Measurements from ENCODE around the gene MLC1.

Gene MLC1

DNA sequence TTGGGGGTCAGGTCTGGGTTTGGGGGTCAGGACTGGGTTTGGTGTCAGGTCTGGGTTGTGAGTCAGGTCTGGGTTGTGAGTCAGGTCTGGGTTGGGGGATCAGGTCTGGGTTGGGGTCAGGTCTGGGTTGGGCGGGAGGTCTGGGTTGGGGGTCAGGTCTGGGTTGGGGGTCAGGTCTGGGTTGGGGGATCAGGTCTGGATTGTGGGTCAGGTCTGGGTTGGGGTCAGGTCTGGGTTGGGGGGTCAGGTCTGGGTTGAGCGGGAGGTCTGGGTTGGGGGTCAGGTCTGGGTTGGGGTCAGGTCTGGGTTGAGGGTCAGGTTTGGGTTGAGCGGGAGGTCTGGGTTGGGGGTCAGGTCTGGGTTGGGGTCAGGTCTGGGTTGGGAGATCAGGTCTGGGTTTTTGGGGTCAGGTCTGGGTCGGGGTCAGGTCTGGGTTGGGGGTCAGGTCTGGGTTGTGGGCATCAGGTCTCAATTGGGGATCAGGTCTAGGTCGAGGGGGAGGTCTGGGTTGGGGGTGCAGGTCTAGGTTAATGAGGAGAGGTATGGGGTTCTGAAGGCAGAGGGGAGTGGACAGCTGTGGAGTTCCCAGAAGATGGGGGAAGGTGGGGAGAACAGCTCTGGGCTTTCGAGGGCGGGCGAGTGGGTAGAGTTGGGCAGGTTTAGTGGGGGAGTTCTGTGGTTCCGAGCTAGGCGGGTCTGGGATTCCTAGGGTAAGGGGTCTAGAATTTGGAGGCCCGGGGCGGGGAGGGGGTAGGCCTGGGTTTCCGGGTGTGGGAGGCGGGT, 27.8 kb downstream of the MLC1 start:
- ChIA-PET CTCF (no interaction called here), POLR2A (no interaction called here)
- DNase-seq (ENCODE audit: extremely low spot score): no peak
- TF ChIP-seq FOXM1 (IDR thresholded peaks at IDR 0.05; ENCODE audit: borderline replicate concordance) (no peak), SP1 (IDR thresholded peaks at IDR 0.05) (no peak), ARNT (IDR thresholded peaks at IDR 0.05) (no peak), FOXK2 (IDR thresholded peaks at IDR 0.05) (no peak), L3MBTL2 (conservative IDR thresholded peaks at IDR 0.05) (no peak), BHLHE40 (IDR thresholded peaks at IDR 0.05; ENCODE audit: borderline replicate concordance) (no peak), ZNF384 (IDR thresholded peaks at IDR 0.05) (no peak), CTBP1 (IDR thresholded peaks at IDR 0.05; ENCODE audit: borderline replicate concordance) (no peak), ELF4 (IDR thresholded peaks at IDR 0.05) (no peak), FOXA1 (IDR thresholded peaks at IDR 0.05) (no peak), TARDBP (IDR thresholded peaks at IDR 0.05) (no peak), LEF1 (IDR thresholded peaks at IDR 0.05; ENCODE audit: borderline replicate concordance) (no peak), SUZ12 (IDR thresholded peaks at IDR 0.05) (no peak), HDGF (IDR thresholded peaks at IDR 0.05; ENCODE audit: borderline replicate concordance) (no peak), NFRKB (IDR thresholded peaks at IDR 0.05) (no peak)
- TF ChIP-seq, protein P1, sequence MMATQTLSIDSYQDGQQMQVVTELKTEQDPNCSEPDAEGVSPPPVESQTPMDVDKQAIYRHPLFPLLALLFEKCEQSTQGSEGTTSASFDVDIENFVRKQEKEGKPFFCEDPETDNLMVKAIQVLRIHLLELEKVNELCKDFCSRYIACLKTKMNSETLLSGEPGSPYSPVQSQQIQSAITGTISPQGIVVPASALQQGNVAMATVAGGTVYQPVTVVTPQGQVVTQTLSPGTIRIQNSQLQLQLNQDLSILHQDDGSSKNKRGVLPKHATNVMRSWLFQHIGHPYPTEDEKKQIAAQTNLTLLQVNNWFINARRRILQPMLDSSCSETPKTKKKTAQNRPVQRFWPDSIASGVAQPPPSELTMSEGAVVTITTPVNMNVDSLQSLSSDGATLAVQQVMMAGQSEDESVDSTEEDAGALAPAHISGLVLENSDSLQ (IDR thresholded peaks at IDR 0.05): no peak

DNA sequence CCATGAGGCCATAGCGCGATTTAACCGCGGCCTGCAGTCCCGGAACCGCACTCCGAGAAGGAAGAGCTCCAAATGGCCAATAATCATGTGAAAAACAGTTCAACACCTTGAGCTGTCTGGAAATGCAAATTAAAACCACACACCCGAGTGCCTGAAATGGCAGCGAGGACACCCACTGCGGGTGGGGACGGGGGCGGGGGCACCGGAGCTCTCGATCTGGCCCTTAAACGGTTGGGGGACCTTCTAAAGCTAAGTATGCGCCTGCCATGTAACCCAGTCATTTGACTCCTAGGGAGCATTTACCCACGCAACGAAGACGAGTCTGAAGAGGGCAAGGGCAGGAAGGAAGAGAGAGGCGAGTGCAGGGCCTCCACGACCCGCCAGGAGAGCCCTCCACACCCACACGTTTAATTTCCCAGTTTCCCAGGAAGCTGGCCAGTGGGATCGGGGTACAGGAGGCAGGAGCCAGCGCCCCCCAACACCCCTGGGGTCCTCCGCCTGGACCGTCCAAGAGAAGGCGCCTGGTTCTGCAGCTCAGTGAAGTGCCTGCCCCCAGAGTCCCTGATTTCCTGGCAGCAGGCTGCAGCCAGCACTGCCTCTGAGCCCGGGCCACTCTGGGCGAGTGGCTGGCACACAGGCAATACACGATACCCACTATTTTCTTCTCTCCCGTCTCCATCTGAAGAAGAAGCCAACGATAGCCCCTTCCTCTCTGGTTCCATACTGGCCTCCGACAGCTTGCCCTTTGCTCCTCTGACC, 28.8 kb downstream of the MLC1 start:
- CTCF ChIA-PET: interaction anchor here (0.9 kb wide), 1 partner anchor 26 kb away, joined by 3 read pairs; no protein-coding TSS in a partner anchor
- POLR2A ChIA-PET: interaction anchor here (0.8 kb wide), 1 partner anchor 29 kb away, joined by 3 read pairs; the partner anchor contains the start of gene MLC1
- no peak for TF ChIP-seq FOXK2 (IDR thresholded peaks at IDR 0.05)
- TF ChIP-seq ELF4 (IDR thresholded peaks at IDR 0.05): no peak
- no peak for TF ChIP-seq ARNT (IDR thresholded peaks at IDR 0.05)
- no peak for TF ChIP-seq SP1 (IDR thresholded peaks at IDR 0.05)
- TF ChIP-seq, protein P1 (IDR thresholded peaks at IDR 0.05): no peak
- TF ChIP-seq CTBP1 (IDR thresholded peaks at IDR 0.05; ENCODE audit: borderline replicate concordance): no peak
- no peak for TF ChIP-seq TARDBP (IDR thresholded peaks at IDR 0.05)
- TF ChIP-seq BHLHE40 (IDR thresholded peaks at IDR 0.05; ENCODE audit: borderline replicate concordance): no peak
- no peak for TF ChIP-seq HDGF (IDR thresholded peaks at IDR 0.05; ENCODE audit: borderline replicate concordance)
- no peak for DNase-seq (ENCODE audit: extremely low spot score)

DNA sequence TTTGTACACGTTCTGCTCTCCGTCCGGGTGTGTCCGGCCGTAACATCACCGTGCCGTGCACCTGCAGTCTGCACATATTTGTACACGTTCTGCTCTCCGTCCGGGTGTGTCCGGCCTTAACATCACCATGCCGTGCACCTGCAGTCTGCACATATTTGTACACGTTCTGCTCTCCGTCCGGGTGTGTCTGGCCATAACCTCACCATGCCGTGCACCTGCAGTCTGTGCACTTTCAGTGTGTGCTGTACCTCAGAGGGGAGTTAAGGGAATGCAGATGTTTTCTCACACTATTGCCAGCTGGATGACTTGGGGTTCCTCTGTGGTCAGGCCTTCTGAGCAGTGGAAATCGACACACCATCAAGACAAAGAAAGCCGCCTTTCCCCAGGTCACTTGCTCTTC, 31.4 kb downstream of the MLC1 start:
- TF ChIP-seq FOXK2 (IDR thresholded peaks at IDR 0.05): no peak
- ChIA-PET CTCF (interaction anchor here (0.6 to 1.0 kb wide), 2 partner anchors 22 to 444 kb away, joined by 4 to 5 read pairs; no protein-coding TSS in a partner anchor), POLR2A (no interaction called here)
- DNase-seq (ENCODE audit: extremely low spot score): no peak

DNA sequence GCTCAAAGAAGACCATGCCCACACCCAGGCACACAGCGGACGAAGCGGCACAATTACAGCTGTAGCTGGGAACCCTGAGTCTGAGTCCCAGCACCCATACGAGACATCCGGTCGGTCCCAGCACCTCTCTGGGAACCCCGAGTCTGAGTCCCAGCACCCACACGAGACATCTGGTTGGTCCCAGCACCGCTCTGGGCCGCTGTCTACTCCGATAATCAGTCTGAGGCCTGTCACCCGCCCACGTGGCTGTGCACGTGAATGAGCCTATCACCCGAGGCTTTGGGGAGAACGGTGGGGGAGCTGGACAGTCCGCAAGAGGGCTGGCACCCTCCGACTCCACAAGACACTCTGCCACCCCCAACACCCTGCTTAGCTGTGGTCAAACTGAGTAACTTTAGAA, 33.3 kb downstream of the MLC1 start:
- DNase-seq (ENCODE audit: extremely low spot score): no peak
- POLR2A ChIA-PET: no interaction called here
- CTCF ChIA-PET: no interaction called here
- TF ChIP-seq ARNT (IDR thresholded peaks at IDR 0.05): no peak
- no peak for TF ChIP-seq FOXM1 (IDR thresholded peaks at IDR 0.05; ENCODE audit: borderline replicate concordance)
- no peak for TF ChIP-seq ZNF384 (IDR thresholded peaks at IDR 0.05)
- TF ChIP-seq HDGF (IDR thresholded peaks at IDR 0.05; ENCODE audit: borderline replicate concordance): no peak
- no peak for TF ChIP-seq LEF1 (IDR thresholded peaks at IDR 0.05; ENCODE audit: borderline replicate concordance)
- no peak for TF ChIP-seq TARDBP (IDR thresholded peaks at IDR 0.05)
- TF ChIP-seq FOXK2 (IDR thresholded peaks at IDR 0.05): no peak
- TF ChIP-seq FOXA1 (IDR thresholded peaks at IDR 0.05): no peak
- TF ChIP-seq, protein P1 (IDR thresholded peaks at IDR 0.05): no peak
- no peak for TF ChIP-seq L3MBTL2 (conservative IDR thresholded peaks at IDR 0.05)
- TF ChIP-seq SUZ12 (IDR thresholded peaks at IDR 0.05): no peak
- TF ChIP-seq ELF4 (IDR thresholded peaks at IDR 0.05): no peak
- TF ChIP-seq NFRKB (IDR thresholded peaks at IDR 0.05): no peak
- TF ChIP-seq CTBP1 (IDR thresholded peaks at IDR 0.05; ENCODE audit: borderline replicate concordance): no peak
- TF ChIP-seq SP1 (IDR thresholded peaks at IDR 0.05): no peak
- TF ChIP-seq BHLHE40 (IDR thresholded peaks at IDR 0.05; ENCODE audit: borderline replicate concordance): no peak

DNA sequence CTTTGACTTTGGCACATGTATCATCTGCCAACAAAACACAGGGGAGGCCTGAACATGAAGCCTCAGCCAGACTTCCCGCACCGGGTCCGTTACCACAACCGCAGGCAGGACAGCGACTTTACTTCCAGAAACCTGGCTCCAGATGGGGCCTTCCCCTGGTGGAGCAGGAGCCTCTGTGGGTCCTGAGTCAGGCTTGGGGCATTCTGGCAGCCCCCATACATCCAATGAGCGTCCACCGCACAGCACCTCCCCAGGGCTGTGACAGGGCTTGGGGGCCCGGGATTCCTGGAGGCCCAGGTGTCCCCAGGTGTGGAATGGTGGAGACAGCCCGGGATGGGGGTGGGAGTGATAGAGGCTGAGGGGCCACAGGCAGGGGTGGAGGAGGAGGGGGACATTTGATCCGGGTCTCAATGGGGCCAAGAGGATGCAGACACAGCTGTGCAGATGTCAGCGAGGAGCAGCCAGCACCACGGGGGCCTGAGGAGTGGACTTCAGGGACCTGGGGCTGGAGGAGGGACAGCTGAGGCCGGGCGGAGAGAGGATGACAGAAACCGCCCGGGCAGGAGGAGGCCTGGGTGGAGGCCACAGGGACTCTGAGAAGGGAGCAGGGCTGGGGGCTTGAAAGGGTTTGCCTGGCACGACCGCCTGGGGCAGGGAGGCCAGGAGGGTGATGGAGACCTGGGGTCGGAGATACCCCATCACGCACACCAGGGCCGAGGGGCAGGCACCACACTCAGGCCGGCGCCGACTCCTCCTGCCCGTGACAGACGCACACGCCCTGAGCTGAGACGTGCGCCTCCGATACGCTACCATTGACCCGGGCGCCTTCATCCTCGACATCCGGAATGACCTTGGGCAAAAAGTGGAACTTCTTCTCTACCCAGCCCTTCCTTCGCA, 35.7 kb downstream of the MLC1 start:
- ChIA-PET CTCF (interaction anchor here (1.8 kb wide), 1 partner anchor 19 kb away, joined by 5 read pairs; no protein-coding TSS in a partner anchor), POLR2A (no interaction called here)
- DNase-seq (ENCODE audit: extremely low spot score): no peak
- TF ChIP-seq BHLHE40 (IDR thresholded peaks at IDR 0.05; ENCODE audit: borderline replicate concordance) (no peak), FOXK2 (IDR thresholded peaks at IDR 0.05) (no peak), LEF1 (IDR thresholded peaks at IDR 0.05; ENCODE audit: borderline replicate concordance) (no peak), TARDBP (IDR thresholded peaks at IDR 0.05) (no peak), SP1 (IDR thresholded peaks at IDR 0.05) (no peak), L3MBTL2 (conservative IDR thresholded peaks at IDR 0.05) (no peak), NFRKB (IDR thresholded peaks at IDR 0.05) (no peak), FOXA1 (IDR thresholded peaks at IDR 0.05) (no peak), ZNF384 (IDR thresholded peaks at IDR 0.05) (no peak), SUZ12 (IDR thresholded peaks at IDR 0.05) (no peak), ELF4 (IDR thresholded peaks at IDR 0.05) (no peak), CTBP1 (IDR thresholded peaks at IDR 0.05; ENCODE audit: borderline replicate concordance) (no peak), ARNT (IDR thresholded peaks at IDR 0.05) (no peak), FOXM1 (IDR thresholded peaks at IDR 0.05; ENCODE audit: borderline replicate concordance) (no peak), HDGF (IDR thresholded peaks at IDR 0.05; ENCODE audit: borderline replicate concordance) (no peak)
- TF ChIP-seq, protein P1 (IDR thresholded peaks at IDR 0.05): no peak
